ENCODE data around the gene RNU7-1. TPM values are rescaled to one million over a fixed set of nuclear protein-coding genes. Genes with fewer than 3 reads are reported as not detected.

RNU7-1 gene
- total RNA-seq (2013), result not detected
- not detected for polyA plus RNA-seq
- not detected in 2 replicates for polyA minus RNA-seq
- total RNA-seq, result 0 reads per million in 11 experiments

DNA sequence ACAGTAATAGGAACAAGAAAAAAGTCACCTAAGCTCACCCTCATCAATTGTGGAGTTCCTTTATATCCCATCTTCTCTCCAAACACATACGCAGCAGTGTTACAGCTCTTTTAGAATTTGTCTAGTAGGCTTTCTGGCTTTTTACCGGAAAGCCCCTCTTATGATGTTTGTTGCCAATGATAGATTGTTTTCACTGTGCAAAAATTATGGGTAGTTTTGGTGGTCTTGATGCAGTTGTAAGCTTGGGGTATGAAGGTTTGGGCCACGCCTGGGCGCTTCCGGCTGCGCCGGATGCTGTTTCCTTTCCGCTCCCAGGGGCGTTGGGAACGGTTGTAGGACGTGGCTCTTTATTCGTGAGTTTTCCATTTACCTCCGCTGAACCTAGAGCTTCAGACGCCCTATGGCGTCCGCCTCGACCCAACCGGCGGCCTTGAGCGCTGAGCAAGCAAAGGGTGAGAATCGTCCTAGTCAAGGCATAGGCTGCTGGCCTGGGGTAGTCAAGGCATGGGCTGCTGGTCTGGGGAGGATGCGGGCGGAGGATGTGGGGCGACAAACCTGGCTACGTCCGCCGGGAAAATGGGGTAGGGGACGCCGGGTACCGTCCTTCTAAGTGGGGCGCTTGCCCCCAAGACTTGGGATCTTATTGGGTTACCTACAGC is at the start of gene RNU7-1, which contains the start of gene C12orf57:
RNU7-1 (plus strand) TSS at position 95 of the 659 bp plus-strand sequence.
C12orf57 (plus strand) TSS at position 301 of the 659 bp plus-strand sequence; CDS start at position 401, 100 bp downstream.
- Histone ChIP-seq H3K9ac (ENCODE audit: insufficient read depth, low read length, poor library complexity, severe bottlenecking) (peak within 1 kb of the TSS; percentile 63), H3K27me3 (ENCODE audit: control insufficient read depth in 2 of 2, insufficient read depth in 2 of 2, low read length in 2 of 2) (no peaks in the 10 kb centered on the region), H3K4me1 (ENCODE audit: control insufficient read depth in 1 of 2, insufficient read depth in 2 of 2, low read length in 2 of 2) (peaks cover 55 to 61% of the 10 kb centered on the region in 2 donors), H3K27ac (ENCODE audit: low read depth in 1 of 2, low read length in 2 of 2) (peak within 1 kb of the TSS; percentile 76 to 89), H3K4me2 (replicated peaks; ENCODE audit: extremely low read depth, low read length, poor library complexity, severe bottlenecking) (peak within 1 kb of the TSS; percentile 83), H3K79me2 (ENCODE audit: insufficient read depth, low read length) (peaks cover 9% of the 10 kb centered on the region), H3K36me3 (replicated peaks in 1 of 2; ENCODE audit: control insufficient read depth in 1 of 2, insufficient read depth in 2 of 2, low read length in 2 of 2) (no peaks in the 10 kb centered on the region), H4K20me1 (ENCODE audit: insufficient read depth, low read length) (no peaks in the 10 kb centered on the region), H3K9me3 (replicated peaks in 1 of 2; ENCODE audit: control insufficient read depth in 1 of 2, insufficient read depth in 1 of 2, low read length in 2 of 2) (no peaks in the 10 kb centered on the region), H3K4me3 (replicated peaks in 1 of 3; ENCODE audit: low read depth in 2 of 3, low read length in 3 of 3) (peak within 1 kb of the TSS; percentile 3 to 76 (median 48)), H2AFZ (ENCODE audit: insufficient read depth, low read depth, low read length, poor library complexity, severe bottlenecking) (peak within 1 kb of the TSS; percentile 58)
- Mint-ChIP-seq H3K9me3 (peaks cover 0 to 2% (median 0%) of the 10 kb centered on the region in 7 donors), H3K36me3 (peaks cover 1 to 3% of the 10 kb centered on the region in 2 donors), H3K4me1 (peaks cover 61% of the 10 kb centered on the region), H3K4me3 (peak within 1 kb of the TSS; percentile 82 to 91), H3K27me3 (ENCODE audit: low read depth in 3 of 3) (peaks cover 0 to 2% (median 0%) of the 10 kb centered on the region in 3 donors), H3K27ac (peak within 1 kb of the TSS; percentile 94 to 99 (median 98))
- DNase-seq, result peak; percentile 79 to 92 (median 91)
- WGBS (ENCODE audit: insufficient coverage), result 0% methylated on average over 27 of the region's 31 CpGs
- TF ChIP-seq, protein P1, sequence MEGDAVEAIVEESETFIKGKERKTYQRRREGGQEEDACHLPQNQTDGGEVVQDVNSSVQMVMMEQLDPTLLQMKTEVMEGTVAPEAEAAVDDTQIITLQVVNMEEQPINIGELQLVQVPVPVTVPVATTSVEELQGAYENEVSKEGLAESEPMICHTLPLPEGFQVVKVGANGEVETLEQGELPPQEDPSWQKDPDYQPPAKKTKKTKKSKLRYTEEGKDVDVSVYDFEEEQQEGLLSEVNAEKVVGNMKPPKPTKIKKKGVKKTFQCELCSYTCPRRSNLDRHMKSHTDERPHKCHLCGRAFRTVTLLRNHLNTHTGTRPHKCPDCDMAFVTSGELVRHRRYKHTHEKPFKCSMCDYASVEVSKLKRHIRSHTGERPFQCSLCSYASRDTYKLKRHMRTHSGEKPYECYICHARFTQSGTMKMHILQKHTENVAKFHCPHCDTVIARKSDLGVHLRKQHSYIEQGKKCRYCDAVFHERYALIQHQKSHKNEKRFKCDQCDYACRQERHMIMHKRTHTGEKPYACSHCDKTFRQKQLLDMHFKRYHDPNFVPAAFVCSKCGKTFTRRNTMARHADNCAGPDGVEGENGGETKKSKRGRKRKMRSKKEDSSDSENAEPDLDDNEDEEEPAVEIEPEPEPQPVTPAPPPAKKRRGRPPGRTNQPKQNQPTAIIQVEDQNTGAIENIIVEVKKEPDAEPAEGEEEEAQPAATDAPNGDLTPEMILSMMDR (IDR thresholded peaks at IDR 0.05), result no peak
- intact Hi-C loops (cut with micrococcal nuclease), result loop anchor here (2.0 to 5.0 kb wide), 3 partner anchors 15 to 72 kb away; partner anchors contain the start of gene SPSB2 (in 1 of the 2)

DNA sequence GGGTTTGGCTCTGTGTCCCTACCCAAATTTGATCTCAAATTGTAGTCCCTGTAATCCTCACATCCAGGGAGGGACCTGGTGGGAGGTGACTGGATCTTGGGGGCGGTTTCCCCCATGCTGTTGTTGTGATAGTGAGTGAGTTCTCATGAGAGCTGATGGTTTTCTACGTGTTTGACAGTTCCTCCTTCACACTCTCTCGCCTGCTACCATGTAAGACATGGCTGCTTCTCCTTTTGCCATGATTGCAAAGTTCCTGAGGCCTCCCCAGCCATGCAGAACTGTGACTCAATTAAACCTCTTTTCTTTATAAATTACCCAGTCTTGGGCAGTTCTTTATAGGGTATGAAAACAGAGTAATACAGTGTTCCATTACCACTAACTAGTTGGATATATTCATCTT is 49.3 kb upstream of the RNU7-1 start:
- Mint-ChIP-seq H3K4me3 (no peak overlapping the region), H3K27me3 (ENCODE audit: low read depth in 3 of 3) (peaks cover 2 to 3% (median 2%) of the 10 kb centered on the region in 3 donors), H3K9me3 (peaks cover 0 to 2% (median 0%) of the 10 kb centered on the region in 7 donors), H3K4me1 (peaks cover 32% of the 10 kb centered on the region), H3K27ac (peak overlapping the region; percentile 41 to 84 (median 72)), H3K36me3 (peaks cover 1 to 3% of the 10 kb centered on the region in 2 donors)
- Histone ChIP-seq H3K4me1 (ENCODE audit: control insufficient read depth in 1 of 2, insufficient read depth in 2 of 2, low read length in 2 of 2) (peaks cover 37 to 42% of the 10 kb centered on the region in 2 donors), H3K9me3 (replicated peaks in 1 of 2; ENCODE audit: control insufficient read depth in 1 of 2, insufficient read depth in 1 of 2, low read length in 2 of 2) (no peaks in the 10 kb centered on the region), H4K20me1 (ENCODE audit: insufficient read depth, low read length) (no peaks in the 10 kb centered on the region), H3K27me3 (ENCODE audit: control insufficient read depth in 2 of 2, insufficient read depth in 2 of 2, low read length in 2 of 2) (no peaks in the 10 kb centered on the region), H2AFZ (ENCODE audit: insufficient read depth, low read depth, low read length, poor library complexity, severe bottlenecking) (peak overlapping the region; percentile 41), H3K9ac (ENCODE audit: insufficient read depth, low read length, poor library complexity, severe bottlenecking) (no peak overlapping the region), H3K36me3 (replicated peaks in 1 of 2; ENCODE audit: control insufficient read depth in 1 of 2, insufficient read depth in 2 of 2, low read length in 2 of 2) (no peaks in the 10 kb centered on the region), H3K4me3 (replicated peaks in 1 of 3; ENCODE audit: low read depth in 2 of 3, low read length in 3 of 3) (no peak overlapping the region), H3K79me2 (ENCODE audit: insufficient read depth, low read length) (no peaks in the 10 kb centered on the region), H3K27ac (ENCODE audit: low read depth in 1 of 2, low read length in 2 of 2) (peak overlapping the region in 1 of 2 donors; percentile 61), H3K4me2 (replicated peaks; ENCODE audit: extremely low read depth, low read length, poor library complexity, severe bottlenecking) (no peak overlapping the region)
- WGBS (ENCODE audit: insufficient coverage), result no CpG with 5 or more reads among the region's 3 CpGs
- intact Hi-C loops (cut with micrococcal nuclease), result no loop called here
- TF ChIP-seq, protein P1 (IDR thresholded peaks at IDR 0.05), result no peak
- peak in 2 of 3 donors; percentile 44 to 47 for DNase-seq
